ENCODE results near the gene TSHB.
"Not testable (repeated sequence)": the region's sequence is repeated elsewhere in the genome, so short reads cannot be mapped to it uniquely, and the experiment has no call there.

The TSHB gene

DNA sequence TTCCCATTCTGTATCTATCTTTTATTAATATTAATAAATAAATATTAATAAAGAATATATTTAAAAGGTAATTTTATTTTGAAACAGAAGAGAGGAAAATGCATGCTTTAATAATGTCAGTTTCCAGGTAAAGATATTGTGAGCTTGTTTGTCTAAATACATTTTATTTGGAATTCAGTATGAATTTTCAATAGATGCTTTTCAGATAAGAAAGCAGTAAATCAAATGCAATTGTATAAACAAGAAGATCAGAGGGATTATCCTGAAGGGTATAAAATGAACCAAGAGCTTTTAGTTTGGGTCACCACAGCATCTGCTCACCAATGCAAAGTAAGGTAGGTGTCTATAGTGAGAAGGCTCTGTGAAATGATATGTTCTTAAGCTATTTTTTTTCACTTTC lies at the start of gene TSHB:
Gene TSHB (plus strand): TSS at position 301 of the 400 bp plus-strand sequence. CDS start 3,537 bp downstream, outside the sequence.
- no peak for DNase-seq

DNA sequence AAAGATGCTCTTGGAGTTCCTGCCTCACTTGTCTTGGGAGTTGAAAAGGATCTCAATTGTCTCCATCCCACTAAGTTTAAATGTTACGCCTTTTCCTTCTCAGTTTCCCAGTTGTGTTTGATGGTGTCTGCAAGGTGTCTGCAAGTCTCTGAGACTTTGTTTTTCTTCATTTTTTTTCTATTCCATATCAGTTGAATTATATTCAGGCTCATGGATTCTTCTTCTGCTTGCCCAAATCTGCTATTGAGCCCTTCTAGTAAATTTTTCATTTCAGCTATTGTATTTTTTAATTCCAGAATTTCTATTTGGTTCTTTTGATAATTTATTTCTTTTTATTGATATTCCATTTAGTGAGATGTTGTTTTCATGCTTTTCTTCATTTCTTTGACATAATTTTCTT lies 47.4 kb upstream of the TSHB start:
- no peak for DNase-seq

DNA sequence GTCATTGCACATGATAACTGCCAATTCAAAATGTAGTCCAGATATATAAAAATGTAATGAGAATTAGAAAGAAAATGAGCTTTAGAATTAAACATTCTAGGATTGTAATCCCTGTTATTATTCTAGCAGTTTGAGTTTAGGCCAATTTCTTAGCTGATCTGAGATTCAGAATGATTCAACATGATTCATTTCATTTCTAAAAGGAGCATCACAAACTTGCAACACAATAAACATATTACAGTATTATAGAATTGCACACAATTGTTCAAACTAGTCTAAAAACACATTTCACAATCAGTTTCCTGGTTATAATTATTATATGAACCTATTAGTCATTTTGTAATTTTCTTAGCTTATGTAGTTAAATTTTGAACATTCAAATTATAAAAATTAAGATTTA lies 43.3 kb upstream of the TSHB start:
- DNase-seq: no peak

DNA sequence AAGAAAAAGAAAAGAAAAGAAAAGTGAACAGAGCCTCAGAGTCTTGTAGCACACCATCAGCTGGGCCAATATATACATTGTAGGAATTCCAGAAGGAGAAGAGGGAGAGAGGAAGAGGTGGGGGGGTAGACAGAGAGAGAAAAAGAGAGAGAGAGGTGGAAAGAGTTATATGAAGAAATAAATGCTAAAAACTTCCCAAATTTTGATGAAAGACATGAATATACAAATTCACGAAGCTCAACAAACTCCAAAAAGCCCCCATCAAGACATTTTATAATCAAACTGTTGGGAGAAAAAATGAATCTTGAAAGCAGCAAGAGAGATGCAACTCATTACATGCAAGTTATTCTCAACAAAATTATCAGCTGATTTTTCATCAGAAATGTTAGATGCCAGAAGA lies 41.5 kb upstream of the TSHB start:
- DNase-seq: no peak

DNA sequence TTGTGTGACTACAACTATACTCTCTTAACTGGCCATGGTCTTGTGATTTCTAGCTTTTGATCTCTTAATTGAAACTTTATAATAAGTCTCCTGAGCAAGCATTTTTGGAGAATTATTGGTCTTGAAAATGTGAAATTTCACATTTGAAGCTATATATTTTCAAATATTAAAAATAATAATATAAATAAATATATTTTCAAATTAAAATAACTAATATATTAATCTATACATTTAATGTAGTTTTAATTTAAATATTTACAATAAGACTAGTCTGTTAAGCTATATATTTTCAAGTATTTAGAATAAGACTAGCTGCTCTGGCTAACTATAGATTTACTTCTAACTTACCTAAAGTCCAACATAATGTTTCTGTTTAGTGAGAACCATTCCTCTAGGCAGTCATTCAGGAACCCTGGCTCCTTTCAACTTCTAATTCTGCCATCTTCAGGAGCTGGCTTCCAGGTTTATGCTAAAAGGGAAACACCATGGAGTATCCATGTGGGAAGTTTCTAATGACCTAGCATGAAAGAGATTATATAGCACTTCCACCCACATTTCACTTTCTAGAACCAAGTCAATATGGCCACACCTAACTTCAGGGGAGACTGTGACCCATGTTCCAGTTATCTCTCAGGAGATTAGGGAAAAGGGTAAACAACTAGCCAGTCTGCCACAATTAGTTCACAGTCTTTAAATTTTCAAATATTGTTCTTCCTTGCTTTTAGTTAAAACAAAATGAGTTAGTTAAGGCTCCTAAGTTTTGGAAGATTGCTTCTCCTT lies 31.9 kb upstream of the TSHB start:
- no peak for DNase-seq

DNA sequence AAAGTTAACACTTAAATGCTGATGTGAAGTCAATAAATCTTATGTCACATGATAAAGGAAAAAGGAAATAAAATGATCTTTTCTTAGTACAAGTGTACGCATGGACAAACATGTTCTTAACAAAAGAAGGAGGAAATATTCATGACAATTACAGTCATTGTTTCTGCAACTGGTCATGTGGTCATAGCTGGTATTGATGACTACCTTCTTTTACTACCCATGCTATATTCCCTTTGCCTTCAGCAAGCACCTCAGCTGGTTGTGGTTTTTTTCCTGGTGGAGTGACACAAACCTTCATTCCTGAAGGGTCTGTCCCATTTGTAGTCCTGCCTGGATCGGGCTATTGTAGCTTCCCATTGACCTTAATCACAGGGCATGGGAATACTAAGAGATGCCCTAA lies 23.4 kb upstream of the TSHB start:
- no peak for DNase-seq

DNA sequence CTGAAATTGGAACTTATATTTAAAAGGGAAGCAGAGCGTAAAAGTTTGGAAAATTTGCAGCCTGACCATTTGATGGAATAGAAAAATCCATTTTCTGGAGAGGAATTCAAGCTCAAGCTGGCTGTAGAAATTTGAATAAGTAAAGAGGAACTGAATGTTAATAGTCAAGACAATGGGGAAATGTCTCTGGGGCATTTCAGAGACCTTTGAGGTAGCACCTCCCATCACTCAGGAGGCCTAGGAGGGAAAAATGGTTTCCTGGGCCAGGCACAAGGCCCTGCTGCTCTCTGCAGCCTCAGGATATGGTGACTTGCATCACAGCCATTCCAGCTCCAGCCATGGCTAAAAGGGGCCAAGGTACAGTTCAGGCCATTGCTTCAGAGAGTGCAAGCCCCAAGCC lies 17.6 kb upstream of the TSHB start:
- no peak for DNase-seq

DNA sequence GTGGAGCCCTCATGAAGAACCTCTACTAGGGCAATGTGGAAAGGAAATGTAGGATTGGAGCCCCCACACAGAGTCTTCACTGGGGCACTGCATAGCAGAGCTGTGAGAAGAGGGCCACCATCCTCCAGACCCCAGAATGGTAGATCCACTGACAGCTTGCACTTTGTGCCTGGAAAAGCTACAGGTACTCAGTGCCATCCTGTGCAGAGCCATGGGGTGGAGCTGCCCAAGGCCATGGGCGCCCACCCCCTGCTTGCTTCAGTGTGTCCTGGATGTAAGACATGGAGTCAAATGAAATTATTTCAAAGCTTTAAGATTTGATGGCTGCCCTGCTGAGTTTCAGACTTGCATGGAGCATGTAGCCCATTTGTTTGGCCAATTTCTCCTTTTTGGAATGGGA lies 17.2 kb upstream of the TSHB start:
- DNase-seq: no peak

DNA sequence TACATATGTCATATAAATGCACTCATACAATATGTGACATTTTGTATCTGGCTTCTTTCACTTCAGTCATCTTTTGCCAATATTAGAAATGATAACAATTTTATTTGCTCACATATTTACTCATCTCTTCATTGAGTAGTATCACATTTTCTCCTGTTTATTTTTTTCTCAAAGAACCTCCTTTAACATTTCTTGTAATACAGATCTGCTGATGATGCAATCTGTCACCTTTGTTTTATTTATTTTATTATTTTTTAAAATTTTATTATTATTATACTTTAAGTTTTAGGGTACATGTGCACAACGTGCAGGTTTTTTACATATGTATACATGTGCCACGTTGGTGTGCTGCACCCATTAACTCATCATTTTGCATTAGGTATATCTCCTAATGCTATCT lies 15.8 kb upstream of the TSHB start:
- DNase-seq: no peak

DNA sequence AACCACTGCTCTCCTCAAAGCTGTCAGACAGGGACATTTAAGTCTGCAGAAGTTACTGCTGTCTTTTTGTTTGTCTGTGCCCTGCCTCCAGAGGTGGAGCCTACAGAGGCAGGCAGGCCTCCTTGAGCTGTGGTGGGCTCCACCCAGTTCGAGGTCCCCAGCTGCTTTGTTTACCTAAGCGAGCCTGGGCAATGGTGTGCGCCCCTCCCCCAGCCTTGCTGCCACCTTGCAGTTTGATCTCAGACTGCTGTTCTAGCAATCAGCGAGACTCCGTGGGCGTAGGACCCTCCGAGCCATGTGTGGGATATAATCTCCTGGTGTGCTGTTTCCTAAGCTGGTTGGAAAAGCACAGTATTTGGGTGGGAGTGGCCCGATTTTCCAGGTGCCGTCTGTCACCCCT lies 10.1 kb upstream of the TSHB start:
- DNase-seq: not testable (repeated sequence)

DNA sequence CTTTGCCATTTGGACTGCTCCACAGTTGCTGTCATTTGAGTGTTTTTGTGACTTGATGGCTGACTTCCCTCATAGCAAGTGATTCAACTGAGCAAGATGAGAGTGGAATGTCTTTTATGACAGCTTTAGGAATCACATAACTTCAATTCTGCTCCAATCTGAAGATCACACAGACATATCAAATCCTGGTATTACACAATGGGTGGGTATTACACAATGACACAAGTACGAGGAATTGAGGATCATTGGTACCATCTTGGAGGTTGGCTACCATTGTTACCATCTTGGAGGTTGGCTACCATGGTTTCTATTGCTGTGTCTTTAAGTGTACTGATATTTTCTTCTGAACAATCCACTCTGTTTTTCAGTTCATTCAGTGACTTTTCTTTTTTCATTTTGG lies 8.5 kb upstream of the TSHB start:
- DNase-seq: no peak

DNA sequence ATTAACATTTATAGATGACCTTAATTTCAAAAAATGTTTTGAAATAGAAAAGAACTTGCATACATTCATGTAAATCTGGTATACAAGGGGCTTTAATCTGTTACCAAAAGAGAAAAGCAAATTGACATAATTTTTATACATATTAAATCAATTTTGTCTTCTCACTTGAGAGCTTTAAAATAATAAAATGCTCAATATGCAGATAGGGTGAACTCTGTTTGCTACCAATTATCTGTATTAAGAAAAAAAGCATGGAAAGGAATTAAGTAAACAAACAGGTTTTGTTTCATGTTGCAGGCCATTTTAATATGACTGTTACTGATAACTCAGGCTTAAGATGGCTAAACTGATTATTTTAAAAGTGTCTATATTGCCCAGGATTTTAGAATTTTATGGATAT lies 6.0 kb upstream of the TSHB start:
- DNase-seq: no peak

DNA sequence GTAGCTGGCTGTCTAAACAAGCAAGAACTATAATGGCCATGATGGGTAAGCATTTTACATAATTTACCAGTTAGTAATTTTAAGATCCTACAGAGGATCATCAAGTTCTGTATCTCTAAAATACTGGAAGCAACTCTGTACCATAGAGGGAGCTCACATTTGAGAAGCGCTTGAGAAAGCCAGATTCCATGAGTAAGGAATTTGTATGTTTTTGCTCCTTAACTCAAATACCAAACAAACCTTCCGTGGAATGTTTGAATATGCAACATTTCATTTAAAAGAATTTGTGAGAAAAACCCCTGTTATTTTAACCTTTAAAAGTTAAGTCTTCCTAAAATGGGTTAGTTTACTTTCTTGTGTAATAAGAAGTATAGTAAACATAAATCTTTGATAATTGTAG lies 2.0 kb downstream of the TSHB start:
- DNase-seq: no peak

DNA sequence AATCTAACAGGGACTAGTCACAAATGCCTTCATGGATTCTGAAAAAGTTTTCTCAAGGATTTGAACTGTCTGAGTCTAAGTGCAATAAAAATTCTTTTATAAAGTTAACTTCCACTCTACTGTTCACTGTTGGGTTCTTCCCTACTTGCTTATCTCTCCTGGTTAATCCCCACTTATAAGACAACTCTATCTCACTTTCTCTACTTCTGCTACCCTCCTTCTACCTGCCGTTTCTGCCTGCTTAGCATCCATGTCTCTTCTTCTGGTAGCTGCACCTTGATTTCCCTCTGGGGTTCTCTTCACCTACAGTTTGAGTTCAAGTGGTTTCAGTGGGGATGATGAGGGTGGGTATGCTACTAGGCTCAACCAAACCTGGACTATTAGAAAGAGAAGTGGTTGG lies 6.0 kb downstream of the TSHB start:
- DNase-seq: no peak

DNA sequence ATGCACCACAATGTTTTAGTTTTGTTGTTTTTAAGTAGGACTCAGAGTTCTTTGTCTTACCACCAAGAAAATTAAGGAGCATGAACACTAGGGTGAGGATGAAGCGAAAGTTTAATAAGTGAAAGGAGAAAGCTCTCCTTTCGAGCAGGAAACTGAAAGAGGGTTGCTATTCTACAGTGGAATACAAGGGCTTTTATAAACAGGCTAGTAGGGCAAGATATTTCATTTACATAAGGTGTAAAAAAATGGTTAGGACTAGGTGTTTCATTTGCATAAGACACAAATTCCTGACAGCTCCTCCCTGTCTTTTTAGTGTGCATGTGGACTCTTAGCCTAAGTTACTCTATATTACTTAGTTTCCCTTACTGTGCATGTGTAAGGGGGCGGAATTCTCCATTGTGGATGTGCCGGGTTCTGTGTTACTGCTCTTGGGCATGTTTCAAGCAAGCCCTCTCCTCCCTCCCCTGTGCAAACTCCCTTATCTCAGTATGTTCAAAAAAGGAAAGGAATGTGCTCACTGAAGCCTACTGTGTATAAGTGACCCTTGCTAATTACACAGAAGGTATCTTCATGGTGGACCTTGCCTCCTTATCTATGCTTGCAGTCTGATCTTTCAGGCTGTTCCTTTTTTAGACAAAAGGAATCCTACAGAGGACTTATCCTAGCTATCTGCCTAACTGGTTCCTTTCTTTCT lies 7.3 kb downstream of the TSHB start:
- DNase-seq: no peak

DNA sequence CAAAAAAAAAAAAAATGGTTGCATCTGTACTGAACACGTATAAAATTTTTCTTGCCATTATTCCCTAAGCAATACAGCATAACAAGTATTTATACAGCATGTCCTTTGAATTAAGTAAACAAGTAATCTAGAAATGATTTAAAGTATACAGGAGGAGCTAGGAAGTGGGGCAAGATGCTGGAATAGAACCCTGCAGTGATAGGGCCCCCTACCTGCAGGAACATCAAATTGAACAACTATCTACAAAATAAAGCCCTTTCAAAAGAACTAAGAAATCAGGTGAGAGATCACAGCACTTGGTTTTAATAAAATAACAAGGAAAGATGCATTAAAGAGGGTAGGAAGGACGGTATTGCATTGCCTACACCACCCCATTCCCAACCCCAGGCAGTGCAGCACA lies 10.9 kb downstream of the TSHB start:
- no peak for DNase-seq

DNA sequence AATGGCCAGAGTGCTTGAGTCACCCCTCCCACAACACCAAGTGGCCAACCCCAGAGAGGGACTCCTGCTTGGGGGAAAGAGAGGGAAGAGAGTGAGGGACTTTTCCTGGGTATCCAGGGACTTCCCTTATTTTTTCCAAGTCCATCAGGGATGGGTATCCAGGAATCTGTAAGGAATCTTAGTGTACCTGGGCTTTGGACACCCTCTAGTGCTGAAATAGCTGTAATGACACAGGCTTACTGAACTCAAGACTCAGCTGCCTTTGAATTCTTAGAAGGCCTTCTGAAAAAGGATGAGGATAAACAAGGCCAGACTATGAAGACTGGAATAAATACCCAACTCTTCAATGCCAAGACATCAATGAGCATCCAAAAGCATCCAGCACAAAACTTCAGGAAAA lies 12.0 kb downstream of the TSHB start:
- no peak for DNase-seq

DNA sequence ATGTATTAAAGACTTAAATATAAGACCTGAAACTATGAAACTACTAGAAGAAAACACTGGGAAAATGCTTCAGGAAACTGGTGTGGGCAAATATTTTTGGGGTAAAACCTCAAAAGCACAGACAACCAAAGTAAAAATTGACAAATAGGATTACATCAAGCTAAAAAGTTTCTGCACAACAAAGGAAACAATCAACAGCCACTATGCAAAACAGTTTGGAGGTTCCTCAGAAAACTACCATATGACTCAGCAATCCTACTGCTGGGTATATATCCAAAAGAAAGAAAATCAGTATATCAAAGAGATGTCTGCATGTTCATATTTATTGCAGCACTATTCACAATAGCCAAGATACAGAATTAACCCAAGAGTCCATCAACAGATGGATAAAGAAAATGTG lies 17.1 kb downstream of the TSHB start:
- no peak for DNase-seq

DNA sequence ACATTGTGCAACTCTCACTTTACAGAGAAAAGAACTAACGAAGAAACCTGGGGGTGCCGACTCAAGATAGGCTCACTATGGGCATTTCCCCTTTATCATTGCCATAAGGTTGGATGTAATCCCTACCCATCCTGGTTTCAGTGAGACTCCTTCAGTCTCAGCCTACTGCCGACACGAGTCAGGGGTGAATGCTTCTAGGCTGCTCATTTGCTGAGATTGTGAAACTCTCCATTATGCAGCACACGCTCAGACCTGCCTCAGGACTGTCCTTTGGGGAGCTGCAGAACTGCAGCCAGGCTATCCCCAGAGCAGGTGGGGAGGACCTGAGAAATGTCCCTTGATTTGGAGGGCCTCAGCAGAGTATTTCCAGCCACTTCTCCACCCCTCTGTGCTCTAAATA lies 22.2 kb downstream of the TSHB start:
- DNase-seq: no peak

DNA sequence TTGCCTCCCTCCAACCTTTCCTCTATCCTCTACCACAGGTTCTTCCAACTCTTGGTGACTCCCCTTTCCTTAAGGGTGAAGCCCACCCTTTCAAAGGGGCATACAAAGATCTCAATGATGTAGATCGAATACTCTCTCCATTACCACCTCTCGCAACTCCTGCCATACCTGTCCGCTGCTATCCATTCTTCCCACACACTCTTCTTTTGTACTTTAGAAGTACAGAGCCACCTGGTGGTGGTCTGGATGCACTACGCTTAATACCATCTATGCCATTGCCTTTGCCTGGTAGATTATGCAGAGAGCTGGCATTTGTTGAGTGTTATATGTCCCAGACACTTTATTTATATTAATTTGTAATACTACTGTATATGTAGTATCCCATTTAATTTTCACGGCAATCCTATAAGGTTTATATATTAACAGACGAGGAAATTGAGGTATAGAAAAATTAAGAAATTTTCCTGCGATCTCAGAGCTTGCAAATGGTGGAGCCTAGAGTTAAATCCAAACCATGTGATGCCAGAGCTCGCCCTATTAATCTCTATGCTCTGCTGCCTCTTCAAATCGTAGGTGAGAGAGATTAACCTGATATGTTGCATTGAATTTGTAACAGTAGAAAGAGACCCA lies 22.9 kb downstream of the TSHB start:
- DNase-seq: peak in 10 of 56 donors; percentile 3 to 47 (median 12)

DNA sequence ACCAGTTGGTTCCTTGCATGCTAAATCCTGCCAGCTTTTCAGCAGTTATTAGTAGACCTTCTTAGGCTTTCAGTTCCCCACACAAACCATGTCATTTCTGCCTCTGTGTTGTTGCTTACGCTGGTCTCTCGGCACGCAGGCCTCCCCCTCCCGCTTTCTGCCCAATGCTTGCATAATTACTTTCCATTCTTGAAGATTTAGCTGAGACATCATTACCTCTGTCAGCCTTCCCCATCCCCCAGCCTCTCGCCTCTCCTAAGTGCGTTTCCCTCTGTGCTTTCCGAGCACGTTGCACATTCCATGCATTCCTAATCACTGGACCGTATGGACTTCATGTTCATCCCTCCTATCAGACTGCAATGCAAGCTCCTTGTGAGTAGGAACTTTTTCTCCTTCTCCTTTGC lies 26.8 kb downstream of the TSHB start:
- DNase-seq: no peak

DNA sequence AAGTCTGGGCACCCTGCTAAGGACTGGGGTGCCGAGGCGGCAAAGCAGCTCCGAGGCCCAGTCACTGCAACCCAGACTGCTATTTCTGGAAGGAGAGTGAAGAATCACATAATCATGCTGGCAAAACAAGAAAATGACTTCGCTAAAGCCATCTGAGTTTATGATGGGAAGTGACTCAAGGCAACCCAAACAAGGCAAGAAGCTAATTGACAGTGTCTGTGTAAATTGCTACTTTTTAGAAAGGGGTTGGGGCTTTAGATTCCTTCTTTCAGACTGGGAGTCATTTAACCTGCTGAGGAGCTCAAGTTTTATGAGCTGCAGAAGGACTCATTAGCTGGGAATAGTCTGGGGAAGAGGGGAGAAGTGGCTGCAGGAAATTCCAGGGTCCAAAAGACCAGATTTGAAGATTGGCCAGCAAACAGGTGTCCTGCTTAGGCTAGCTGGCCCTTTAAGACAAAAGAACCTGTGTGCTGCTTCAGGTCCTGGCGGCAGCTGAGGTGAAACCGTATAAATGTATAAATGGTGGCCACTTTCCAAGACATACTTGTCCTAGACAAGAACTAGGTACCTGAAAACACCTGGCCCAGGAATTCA lies 28.1 kb downstream of the TSHB start:
- no peak for DNase-seq

Measured in nucleus accumbens (tissue), 56 donors.